IgD-negative memory B cell (primary cell): Measurements from ENCODE around the gene CALM3. TPM values are rescaled to one million over a fixed set of nuclear protein-coding genes. Genes with fewer than 3 reads are reported as not detected.
A peak's percentile ranks its signal among the peaks of the same experiment; 100 is the strongest.
"Not testable (repeated sequence)": the region's sequence is repeated elsewhere in the genome, so short reads cannot be mapped to it uniquely, and the experiment has no call there.

Experiments
- H3K27ac Mint-ChIP-seq, 3 donors: one replicate each; pipeline ENCODE4 v1.8.0; 2020 to 2022; ENCODE audit warnings: mild to moderate bottlenecking in 3 of 3, mixed read lengths in 3 of 3, moderate library complexity in 1 of 3
- H3K27me3 Mint-ChIP-seq: one replicate; pipeline ENCODE4 v1.8.0; 2021; ENCODE audit warnings: mixed read lengths
- H3K36me3 Mint-ChIP-seq: one replicate; pipeline ENCODE4 v1.8.0; 2020; ENCODE audit warnings: mild to moderate bottlenecking, mixed read lengths
- H3K4me1 Mint-ChIP-seq, 3 donors: one replicate each; pipeline ENCODE4 v1.8.0; 2020 to 2022; ENCODE audit warnings: mixed read lengths in 3 of 3, mild to moderate bottlenecking in 1 of 3
- H3K4me3 Mint-ChIP-seq, 4 donors: one replicate each; pipeline ENCODE4 v1.8.0; 2020 to 2022; ENCODE audit warnings: mild to moderate bottlenecking in 4 of 4, mixed read lengths in 4 of 4, moderate library complexity in 3 of 4
- H3K9me3 Mint-ChIP-seq, 3 donors: one replicate each; pipeline ENCODE4 v1.8.0; 2020 to 2021; ENCODE audit warnings: mixed read lengths in 3 of 3, mild to moderate bottlenecking in 1 of 3
- polyA plus RNA-seq: library from polyadenylated mRNA; unstranded; fragments of 300-500 nt; fragmentation: Illumina TruSeq; gene quantifications from one replicate; pipeline ENCODE4 v1.2.3, GENCODE V29; 2021

CALM3 gene
- polyA plus RNA-seq, 1 donor from 2014 or later, result 81.2 TPM

GRCh38 chr19:46616631-46617322 lies 15.6 kb downstream of the CALM3 start:
- peak overlapping the region; percentile 47 to 99 (median 81) for H3K27ac Mint-ChIP-seq
- H3K36me3 Mint-ChIP-seq, result no peaks in the 10 kb centered on the region
- no peaks in the 10 kb centered on the region for H3K9me3 Mint-ChIP-seq
- H3K4me3 Mint-ChIP-seq, result peak overlapping the region in 3 of 4 donors; percentile 58 to 86 (median 85)
- H3K4me1 Mint-ChIP-seq, result peaks cover 36 to 44% (median 41%) of the 10 kb centered on the region in 3 donors
- H3K27me3 Mint-ChIP-seq, result peaks cover 2% of the 10 kb centered on the region

GRCh38 chr19:46617601-46618000 lies 16.5 kb downstream of the CALM3 start:
- Mint-ChIP-seq H3K9me3 (no peaks in the 10 kb centered on the region), H3K36me3 (no peaks in the 10 kb centered on the region), H3K27me3 (peaks cover 2% of the 10 kb centered on the region), H3K4me1 (peaks cover 36 to 42% (median 42%) of the 10 kb centered on the region in 3 donors), H3K4me3 (peak overlapping the region in 1 of 4 donors; percentile 3), H3K27ac (peak overlapping the region in 2 of 3 donors; percentile 81 to 99)

GRCh38 chr19:46618670-46619231 lies 17.6 kb downstream of the CALM3 start:
- H3K9me3 Mint-ChIP-seq, result no peaks in the 10 kb centered on the region
- H3K4me1 Mint-ChIP-seq, result peaks cover 33 to 41% (median 40%) of the 10 kb centered on the region in 3 donors
- peak overlapping the region; percentile 75 to 92 (median 81) for H3K4me3 Mint-ChIP-seq
- H3K36me3 Mint-ChIP-seq, result no peaks in the 10 kb centered on the region
- H3K27me3 Mint-ChIP-seq, result peaks cover 2% of the 10 kb centered on the region
- H3K27ac Mint-ChIP-seq, result peak overlapping the region; percentile 84 to 99 (median 98)

- Mint-ChIP-seq H3K9me3 (no peaks in the 10 kb centered on the region), H3K27me3 (peaks cover 2% of the 10 kb centered on the region), H3K36me3 (no peaks in the 10 kb centered on the region), H3K4me3 (peak overlapping the region; percentile 13 to 90 (median 80)), H3K4me1 (peaks cover 26 to 45% (median 42%) of the 10 kb centered on the region in 3 donors), H3K27ac (peak overlapping the region; percentile 84 to 99 (median 98))
Measured at GRCh38 chr19:46620267-46620666, 19.1 kb downstream of the CALM3 start.

GRCh38 chr19:46620716-46621115 lies 19.6 kb downstream of the CALM3 start:
- Mint-ChIP-seq H3K4me1 (peaks cover 26 to 45% (median 42%) of the 10 kb centered on the region in 3 donors), H3K36me3 (no peaks in the 10 kb centered on the region), H3K27me3 (peaks cover 2% of the 10 kb centered on the region), H3K27ac (peak overlapping the region; percentile 84 to 99 (median 98)), H3K9me3 (no peaks in the 10 kb centered on the region), H3K4me3 (no peak overlapping the region)

GRCh38 chr19:46621191-46622117 lies 20.3 kb downstream of the CALM3 start:
- H3K4me3 Mint-ChIP-seq, result peak overlapping the region in 3 of 4 donors; percentile 32 to 47 (median 43)
- H3K4me1 Mint-ChIP-seq, result peaks cover 26 to 45% (median 42%) of the 10 kb centered on the region in 3 donors

GRCh38 chr19:46622118-46622446 lies 21.0 kb downstream of the CALM3 start:
- Mint-ChIP-seq H3K36me3 (no peaks in the 10 kb centered on the region), H3K4me3 (peak overlapping the region in 2 of 4 donors; percentile 43 to 47), H3K9me3 (no peaks in the 10 kb centered on the region), H3K4me1 (peaks cover 20 to 42% (median 36%) of the 10 kb centered on the region in 3 donors), H3K27me3 (no peaks in the 10 kb centered on the region), H3K27ac (peak overlapping the region; percentile 59 to 93 (median 84))

More at GRCh38 chr19:46621191-46622117, 20.3 kb downstream of the CALM3 start:
- H3K27ac Mint-ChIP-seq, result peak overlapping the region; percentile 59 to 99 (median 84)
- H3K36me3 Mint-ChIP-seq, result no peaks in the 10 kb centered on the region
- H3K27me3 Mint-ChIP-seq, result peaks cover 2% of the 10 kb centered on the region
- H3K9me3 Mint-ChIP-seq, result no peaks in the 10 kb centered on the region

- Mint-ChIP-seq H3K4me3 (peak overlapping the region in 1 of 4 donors; percentile 8), H3K27ac (peak overlapping the region in 1 of 3 donors; percentile 73), H3K27me3 (no peaks in the 10 kb centered on the region), H3K4me1 (peaks cover 15 to 37% (median 29%) of the 10 kb centered on the region in 3 donors), H3K36me3 (no peaks in the 10 kb centered on the region), H3K9me3 (no peaks in the 10 kb centered on the region)
Measured at GRCh38 chr19:46623915-46624502, 22.9 kb downstream of the CALM3 start.

- Mint-ChIP-seq H3K27me3 (peaks cover 3% of the 10 kb centered on the region), H3K4me3 (peak within 1 kb of the TSS in 2 of 4 donors; percentile 8 to 83), H3K4me1 (peaks cover 10 to 26% (median 21%) of the 10 kb centered on the region in 3 donors), H3K9me3 (no peaks in the 10 kb centered on the region), H3K27ac (peak within 1 kb of the TSS in 1 of 3 donors; percentile 73), H3K36me3 (no peaks in the 10 kb centered on the region)
Measured at GRCh38 chr19:46624958-46625661, 24.0 kb downstream of the CALM3 start, which contains the start of gene PTGIR. Gene PTGIR (minus strand): TSS chr19:46625089. CDS start chr19:46624225, 864 bp downstream.

- Mint-ChIP-seq H3K27me3 (peaks cover 3% of the 10 kb centered on the region), H3K27ac (no peak overlapping the region), H3K36me3 (no peaks in the 10 kb centered on the region), H3K4me1 (peaks cover 10 to 23% (median 17%) of the 10 kb centered on the region in 3 donors), H3K9me3 (no peaks in the 10 kb centered on the region), H3K4me3 (no peak overlapping the region)
Measured at GRCh38 chr19:46625731-46626130, 24.6 kb downstream of the CALM3 start.

- peaks cover 4% of the 10 kb centered on the region for H3K27me3 Mint-ChIP-seq
- H3K36me3 Mint-ChIP-seq, result no peaks in the 10 kb centered on the region
- H3K9me3 Mint-ChIP-seq, result no peaks in the 10 kb centered on the region
- no peak overlapping the region for H3K27ac Mint-ChIP-seq
- H3K4me3 Mint-ChIP-seq, result no peak overlapping the region
- peaks cover 10 to 23% (median 13%) of the 10 kb centered on the region in 3 donors for H3K4me1 Mint-ChIP-seq
Measured at GRCh38 chr19:46626446-46626845, 25.3 kb downstream of the CALM3 start.

GRCh38 chr19:46628970-46629369 lies 27.8 kb downstream of the CALM3 start:
- Mint-ChIP-seq H3K27ac (peak overlapping the region in 1 of 3 donors; percentile 50), H3K4me1 (peaks cover 0 to 18% (median 16%) of the 10 kb centered on the region in 3 donors), H3K27me3 (peaks cover 12% of the 10 kb centered on the region)
- H3K36me3 Mint-ChIP-seq, H3K4me3 Mint-ChIP-seq, H3K9me3 Mint-ChIP-seq: not testable (repeated sequence)

- Mint-ChIP-seq H3K9me3 (no peaks in the 10 kb centered on the region), H3K36me3 (no peaks in the 10 kb centered on the region), H3K27me3 (peaks cover 12% of the 10 kb centered on the region), H3K27ac (no peak overlapping the region), H3K4me3 (no peak overlapping the region), H3K4me1 (peaks cover 0 to 16% (median 14%) of the 10 kb centered on the region in 3 donors)
Measured at GRCh38 chr19:46629546-46630025, 28.5 kb downstream of the CALM3 start.
